Subcutaneous abdominal adipose tissue (tissue), 5 donors: ENCODE results near the gene ANKDD1A.

Experiments used
- H3K27ac ChIP-seq: one replicate; pipeline ENCODE4 v1.7.0; 2013; ENCODE audit warnings: low read depth, mild to moderate bottlenecking, inconsistent platforms, low read length, moderate library complexity
- H3K27me3 ChIP-seq, 5 donors: one replicate each; pipeline ENCODE4 v1.7.0; 2013; ENCODE audit warnings: low read length in 5 of 5, inconsistent platforms in 1 of 5; ENCODE audit not compliant: control insufficient read depth in 5 of 5, insufficient read depth in 4 of 5
- H3K36me3 ChIP-seq, 5 donors: one replicate each; pipeline ENCODE4 v1.7.0; 2013; ENCODE audit warnings: low read length in 5 of 5; ENCODE audit not compliant: control insufficient read depth in 5 of 5, insufficient read depth in 5 of 5
- H3K4me1 ChIP-seq, 5 donors: one replicate each; pipeline ENCODE4 v1.7.0; 2013; ENCODE audit warnings: low read length in 5 of 5, mild to moderate bottlenecking in 3 of 5, moderate library complexity in 1 of 5; ENCODE audit not compliant: control insufficient read depth in 5 of 5, insufficient read depth in 5 of 5
- H3K4me3 ChIP-seq, 5 donors: one replicate each; pipeline ENCODE4 v1.7.0; 2013; ENCODE audit warnings: low read length in 5 of 5, low read depth in 1 of 5
- H3K9ac ChIP-seq, 5 donors: one replicate each; pipeline ENCODE4 v1.7.0; 2013; ENCODE audit warnings: low read length in 5 of 5, mild to moderate bottlenecking in 4 of 5, moderate library complexity in 3 of 5
- H3K9me3 ChIP-seq, 5 donors: one replicate each; pipeline ENCODE4 v1.7.0; 2013; ENCODE audit warnings: low read length in 5 of 5; ENCODE audit not compliant: control insufficient read depth in 5 of 5
- donor health status: healthy.
- donor health status: healthy.
- donor health status: healthy.
- donor health status: healthy.
- donor health status: healthy.

ANKDD1A gene

DNA sequence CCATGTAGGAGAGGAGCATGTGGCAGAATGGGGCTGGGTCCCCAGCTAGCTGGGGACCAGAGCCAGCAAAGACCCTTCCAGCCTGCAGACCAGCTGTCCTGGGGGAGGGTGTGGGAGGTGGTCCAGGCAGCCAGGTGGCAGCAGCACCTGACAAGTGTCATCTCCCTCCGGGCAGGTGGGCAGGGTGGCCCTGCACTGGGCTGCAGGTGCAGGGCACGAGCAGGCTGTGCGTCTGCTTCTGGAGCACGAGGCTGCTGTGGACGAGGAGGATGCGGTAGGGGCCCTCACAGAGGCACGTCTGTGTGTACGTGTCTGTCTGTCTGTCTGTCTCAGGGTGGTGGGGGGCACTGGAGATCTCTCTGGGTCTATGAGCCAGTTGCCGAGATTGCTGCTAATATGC is 5.5 kb downstream of the ANKDD1A start:
- H3K4me3 ChIP-seq: no peak overlapping the region
- peaks cover 0 to 13% (median 7%) of the 10 kb centered on the region in 5 donors for H3K4me1 ChIP-seq
- no peaks in the 10 kb centered on the region for H3K36me3 ChIP-seq
- H3K27me3 ChIP-seq: no peaks in the 10 kb centered on the region
- H3K27ac ChIP-seq: no peak overlapping the region
- no peak overlapping the region for H3K9ac ChIP-seq
- no peaks in the 10 kb centered on the region for H3K9me3 ChIP-seq

DNA sequence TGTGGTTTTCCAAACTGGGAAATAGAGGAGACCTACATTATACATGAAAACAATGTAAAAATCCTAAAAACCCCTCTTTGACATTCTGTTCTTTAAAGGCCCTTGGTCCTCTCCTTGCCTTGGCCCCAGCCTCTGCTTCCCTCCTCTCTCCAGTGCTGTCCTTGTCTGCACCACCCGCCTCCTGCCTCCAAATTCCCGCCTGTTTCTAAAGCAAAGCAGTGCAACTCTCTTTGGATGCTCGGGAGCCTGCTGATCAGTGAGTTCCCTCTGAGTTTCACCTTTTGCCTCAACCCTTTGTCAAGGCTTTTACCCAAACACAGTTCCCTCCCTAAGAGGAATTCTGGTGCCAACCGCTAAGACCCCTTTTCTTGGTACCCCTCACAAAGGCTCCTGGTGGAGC is 8.0 kb downstream of the ANKDD1A start:
- Histone ChIP-seq H3K36me3 (no peaks in the 10 kb centered on the region), H3K9me3 (no peaks in the 10 kb centered on the region), H3K9ac (no peak overlapping the region), H3K4me1 (peaks cover 0 to 11% (median 7%) of the 10 kb centered on the region in 5 donors), H3K27me3 (no peaks in the 10 kb centered on the region), H3K27ac (no peak overlapping the region), H3K4me3 (no peak overlapping the region)

DNA sequence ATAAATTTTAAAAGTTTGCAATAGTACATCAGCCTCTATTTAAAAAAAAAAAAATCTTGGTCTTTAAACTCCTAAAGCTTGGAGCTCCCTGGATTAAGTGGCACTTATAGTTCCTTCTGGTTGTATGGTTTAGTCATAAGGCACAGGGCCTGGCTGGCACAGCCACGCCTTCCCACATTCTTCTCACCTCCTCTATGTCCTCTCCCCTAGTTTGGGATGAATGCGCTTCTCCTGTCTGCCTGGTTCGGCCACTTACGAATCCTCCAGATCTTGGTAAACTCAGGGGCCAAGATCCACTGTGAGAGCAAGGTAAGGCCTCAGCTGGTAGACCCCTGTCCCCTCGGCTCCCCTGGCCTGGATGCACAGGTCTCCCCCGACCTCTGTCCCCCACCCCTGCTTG is 10.0 kb downstream of the ANKDD1A start:
- no peak overlapping the region for H3K4me3 ChIP-seq
- no peak overlapping the region for H3K27ac ChIP-seq

DNA sequence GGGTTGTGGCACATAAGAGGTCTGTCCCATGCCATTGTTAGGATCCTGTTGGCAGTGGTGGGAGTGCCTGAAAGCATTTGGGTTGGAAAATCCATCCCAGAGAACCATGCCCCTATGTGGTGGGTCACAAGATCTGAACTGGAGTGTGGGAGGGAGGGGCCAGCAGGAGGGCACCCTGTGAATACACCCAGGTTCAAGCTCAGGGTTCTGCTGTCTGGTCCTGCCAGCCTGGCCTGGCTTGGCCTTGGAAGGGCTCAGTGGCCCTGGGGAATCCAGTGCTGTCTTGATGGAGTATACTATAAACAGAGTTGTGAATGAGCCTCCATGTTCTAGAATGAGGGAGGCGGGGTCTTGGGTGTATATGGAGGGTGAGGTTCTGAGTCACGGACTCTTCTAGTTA is 11.8 kb downstream of the ANKDD1A start:
- no peaks in the 10 kb centered on the region for H3K9me3 ChIP-seq
- H3K27me3 ChIP-seq: no peaks in the 10 kb centered on the region
- H3K4me3 ChIP-seq: no peak overlapping the region
- no peak overlapping the region for H3K9ac ChIP-seq
- H3K4me1 ChIP-seq: peaks cover 0 to 11% (median 7%) of the 10 kb centered on the region in 5 donors
- H3K36me3 ChIP-seq: peaks cover 0 to 17% (median 5%) of the 10 kb centered on the region in 5 donors
- H3K27ac ChIP-seq: no peak overlapping the region

More for the DNA sequence above, 10.0 kb downstream of the ANKDD1A start:
- peaks cover 0 to 11% (median 7%) of the 10 kb centered on the region in 5 donors for H3K4me1 ChIP-seq
- no peaks in the 10 kb centered on the region for H3K27me3 ChIP-seq
- H3K36me3 ChIP-seq: peaks cover 0 to 8% (median 2%) of the 10 kb centered on the region in 5 donors
- no peak overlapping the region for H3K9ac ChIP-seq
- H3K9me3 ChIP-seq: no peaks in the 10 kb centered on the region

DNA sequence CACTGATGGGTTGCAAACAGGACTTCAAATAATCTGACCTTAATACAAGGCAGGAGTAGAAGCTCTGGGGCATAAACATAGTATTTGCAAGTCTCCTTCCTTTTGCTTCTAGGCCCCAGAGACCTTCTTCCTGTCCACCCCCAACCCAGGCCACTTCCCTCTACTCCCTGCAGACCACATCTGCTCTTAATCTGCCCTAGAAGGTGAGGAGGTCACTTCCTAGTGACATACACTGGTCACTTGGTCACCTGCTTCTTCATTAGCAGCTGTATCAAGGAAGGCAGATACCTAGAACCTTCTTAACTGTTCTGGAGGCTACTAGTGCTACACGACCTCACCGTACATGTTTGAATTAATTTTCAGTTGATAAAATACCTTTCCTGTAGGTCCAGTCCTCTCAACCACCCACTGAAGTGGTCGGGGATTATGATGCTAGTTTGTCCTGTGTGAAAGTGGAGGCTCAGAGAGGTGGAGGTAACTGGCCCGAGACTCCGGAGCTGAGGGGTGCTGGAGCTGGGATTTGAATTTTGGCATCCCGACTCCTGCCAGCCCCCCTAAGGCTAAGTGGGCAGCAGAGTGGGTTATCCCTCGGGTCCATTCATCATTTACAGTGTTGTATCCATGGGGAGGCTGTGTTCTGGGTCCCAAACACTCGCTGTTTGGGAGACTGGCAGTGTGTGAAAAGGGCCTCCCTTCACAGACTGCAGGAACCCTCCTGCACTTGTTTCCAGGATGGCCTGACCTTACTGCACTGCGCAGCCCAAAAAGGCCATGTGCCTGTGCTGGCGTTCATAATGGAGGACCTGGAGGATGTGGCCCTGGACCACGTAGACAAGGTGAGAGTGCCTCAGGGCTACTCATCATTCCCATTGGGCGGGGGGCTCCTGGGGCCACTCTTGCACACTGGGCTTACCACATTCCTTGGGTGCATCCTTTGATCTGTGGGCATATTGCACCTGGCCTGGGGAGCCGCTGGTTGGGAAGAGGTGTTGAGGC is 13.9 kb downstream of the ANKDD1A start:
- Histone ChIP-seq H3K4me1 (peaks cover 0 to 11% (median 7%) of the 10 kb centered on the region in 5 donors), H3K9me3 (no peaks in the 10 kb centered on the region), H3K27me3 (no peaks in the 10 kb centered on the region), H3K9ac (no peak overlapping the region), H3K4me3 (no peak overlapping the region), H3K36me3 (peaks cover 0 to 18% (median 5%) of the 10 kb centered on the region in 5 donors), H3K27ac (no peak overlapping the region)

DNA sequence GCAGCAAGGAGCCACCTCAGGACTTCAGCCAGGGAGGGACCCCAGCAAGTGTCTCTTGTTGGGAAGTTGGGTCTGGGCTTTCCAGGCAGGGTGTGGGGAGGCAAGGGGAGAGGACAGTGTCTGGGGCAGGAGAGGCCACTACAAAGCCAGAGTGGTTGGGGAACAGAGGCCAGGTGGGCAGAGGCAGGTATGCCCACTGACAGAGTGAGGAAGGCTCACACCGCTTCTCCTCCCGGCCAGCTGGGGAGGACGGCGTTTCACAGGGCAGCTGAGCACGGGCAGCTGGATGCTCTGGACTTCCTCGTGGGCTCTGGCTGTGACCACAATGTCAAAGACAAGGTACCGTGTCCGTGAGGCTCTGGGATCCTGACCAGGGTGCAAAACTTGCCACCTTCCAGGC is 15.0 kb downstream of the ANKDD1A start:
- no peak overlapping the region for H3K4me3 ChIP-seq
- no peak overlapping the region for H3K27ac ChIP-seq
- peaks cover 0 to 10% (median 7%) of the 10 kb centered on the region in 5 donors for H3K4me1 ChIP-seq
- no peaks in the 10 kb centered on the region for H3K27me3 ChIP-seq
- peak overlapping the region in 1 of 5 donors; percentile 7 for H3K9ac ChIP-seq
- peaks cover 0 to 28% (median 8%) of the 10 kb centered on the region in 5 donors for H3K36me3 ChIP-seq
- H3K9me3 ChIP-seq: no peaks in the 10 kb centered on the region

DNA sequence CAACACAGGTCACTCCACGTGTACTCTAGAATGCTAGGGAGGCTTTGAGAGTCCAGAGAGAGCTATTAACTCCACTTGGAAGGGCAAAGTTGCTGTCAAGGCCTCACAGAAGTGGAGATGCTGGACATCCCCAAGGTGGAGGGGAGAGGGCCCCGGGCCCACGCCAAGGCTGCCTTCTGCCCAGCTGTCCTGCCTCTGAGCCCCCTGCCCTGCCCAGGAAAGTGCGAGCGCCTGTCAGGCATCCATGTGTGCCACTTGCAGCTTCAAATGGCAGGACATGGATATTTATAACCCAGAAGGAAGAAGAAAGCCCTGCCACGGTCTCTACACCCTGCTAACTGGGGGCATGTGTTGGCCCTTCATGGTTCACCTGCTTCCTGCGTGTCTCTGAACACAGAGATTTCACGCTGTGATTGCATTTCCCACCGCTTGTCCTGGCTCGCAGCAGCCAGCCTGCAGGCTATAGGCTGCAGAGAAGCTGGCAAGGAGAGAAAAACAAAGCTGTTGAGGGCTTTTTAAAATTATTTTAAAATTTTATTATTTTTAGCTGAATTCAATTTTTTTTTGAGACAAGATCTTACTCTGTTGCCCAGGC is 17.0 kb downstream of the ANKDD1A start:
- H3K9ac ChIP-seq: no peak overlapping the region
- no peak overlapping the region for H3K27ac ChIP-seq
- H3K27me3 ChIP-seq: no peaks in the 10 kb centered on the region
- H3K36me3 ChIP-seq: peaks cover 0 to 36% (median 10%) of the 10 kb centered on the region in 5 donors
- no peaks in the 10 kb centered on the region for H3K9me3 ChIP-seq
- no peak overlapping the region for H3K4me3 ChIP-seq
- no peaks in the 10 kb centered on the region for H3K4me1 ChIP-seq

DNA sequence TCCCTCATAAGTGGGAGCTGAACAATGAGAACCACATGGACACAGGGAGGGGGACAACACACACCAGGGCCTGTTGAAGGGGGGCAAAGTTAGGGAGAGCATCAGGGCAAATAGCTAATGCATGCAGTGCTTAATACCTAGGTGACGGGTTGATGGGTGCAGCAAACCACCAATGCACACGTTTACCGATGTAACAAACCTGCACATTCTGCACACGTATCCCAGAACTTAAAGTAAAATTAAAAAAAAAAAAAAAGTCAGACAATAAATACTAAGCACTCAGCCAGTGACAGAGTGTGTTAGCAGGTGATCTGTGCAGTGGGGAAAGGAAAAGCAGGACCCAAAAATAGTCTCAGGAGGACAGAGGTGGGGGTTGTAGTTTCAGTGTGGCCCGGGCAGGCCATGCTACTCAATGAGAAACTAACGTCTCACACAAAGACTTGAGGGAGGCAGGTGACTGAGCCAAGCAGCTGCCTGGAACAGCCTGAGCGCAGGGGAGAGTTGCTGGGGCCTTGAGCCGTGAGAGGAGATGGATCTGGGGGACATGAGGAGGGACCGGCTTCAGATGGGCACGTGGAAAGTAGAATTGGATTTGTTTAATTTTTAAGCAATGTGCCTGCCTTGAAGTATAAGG is 18.4 kb downstream of the ANKDD1A start:
- no peak overlapping the region for H3K9ac ChIP-seq
- H3K9me3 ChIP-seq: no peaks in the 10 kb centered on the region
- no peaks in the 10 kb centered on the region for H3K4me1 ChIP-seq
- H3K27ac ChIP-seq: no peak overlapping the region
- no peaks in the 10 kb centered on the region for H3K27me3 ChIP-seq
- no peak overlapping the region for H3K4me3 ChIP-seq
- H3K36me3 ChIP-seq: peaks cover 0 to 42% (median 15%) of the 10 kb centered on the region in 5 donors

DNA sequence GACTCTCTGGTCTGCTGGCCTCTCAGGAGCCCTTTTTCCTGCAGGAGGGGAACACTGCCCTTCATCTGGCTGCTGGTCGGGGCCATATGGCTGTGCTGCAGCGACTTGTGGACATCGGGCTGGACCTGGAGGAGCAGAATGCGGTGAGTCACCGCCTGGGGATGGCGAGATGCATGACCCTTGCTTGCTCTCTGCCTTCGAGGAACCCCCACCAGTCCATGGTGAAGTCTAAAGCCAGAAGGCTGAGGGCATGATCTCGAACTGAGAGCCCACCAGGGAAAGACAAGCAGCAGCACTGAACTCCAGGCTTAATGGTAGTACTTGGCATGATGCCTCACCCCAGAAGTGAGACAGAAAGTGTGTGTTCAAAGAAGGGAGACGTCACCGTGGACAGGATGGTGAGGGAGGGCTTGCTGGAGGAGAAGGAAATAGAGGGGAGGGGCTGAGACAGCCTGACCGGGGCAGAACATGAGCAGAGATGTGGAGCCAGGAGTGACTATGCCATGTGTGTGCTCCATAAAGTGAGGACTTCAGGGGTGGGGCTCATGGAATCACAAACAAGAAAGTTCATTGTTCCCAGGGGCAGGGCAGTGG is 19.2 kb downstream of the ANKDD1A start:
- H3K9ac ChIP-seq: no peak overlapping the region
- no peaks in the 10 kb centered on the region for H3K4me1 ChIP-seq
- no peaks in the 10 kb centered on the region for H3K27me3 ChIP-seq
- peaks cover 0 to 37% (median 15%) of the 10 kb centered on the region in 5 donors for H3K36me3 ChIP-seq
- no peaks in the 10 kb centered on the region for H3K9me3 ChIP-seq
- H3K4me3 ChIP-seq: no peak overlapping the region
- no peak overlapping the region for H3K27ac ChIP-seq
